Measurements from ENCODE around the gene PFDN4. TPM values are rescaled to one million over a fixed set of nuclear protein-coding genes. Genes with fewer than 3 reads are reported as not detected.
A peak's percentile ranks its signal among the peaks of the same experiment; 100 is the strongest.

PFDN4 gene
- total RNA-seq, 2 experiments from 2014 or later, result 26.8 to 27.7 TPM

DNA sequence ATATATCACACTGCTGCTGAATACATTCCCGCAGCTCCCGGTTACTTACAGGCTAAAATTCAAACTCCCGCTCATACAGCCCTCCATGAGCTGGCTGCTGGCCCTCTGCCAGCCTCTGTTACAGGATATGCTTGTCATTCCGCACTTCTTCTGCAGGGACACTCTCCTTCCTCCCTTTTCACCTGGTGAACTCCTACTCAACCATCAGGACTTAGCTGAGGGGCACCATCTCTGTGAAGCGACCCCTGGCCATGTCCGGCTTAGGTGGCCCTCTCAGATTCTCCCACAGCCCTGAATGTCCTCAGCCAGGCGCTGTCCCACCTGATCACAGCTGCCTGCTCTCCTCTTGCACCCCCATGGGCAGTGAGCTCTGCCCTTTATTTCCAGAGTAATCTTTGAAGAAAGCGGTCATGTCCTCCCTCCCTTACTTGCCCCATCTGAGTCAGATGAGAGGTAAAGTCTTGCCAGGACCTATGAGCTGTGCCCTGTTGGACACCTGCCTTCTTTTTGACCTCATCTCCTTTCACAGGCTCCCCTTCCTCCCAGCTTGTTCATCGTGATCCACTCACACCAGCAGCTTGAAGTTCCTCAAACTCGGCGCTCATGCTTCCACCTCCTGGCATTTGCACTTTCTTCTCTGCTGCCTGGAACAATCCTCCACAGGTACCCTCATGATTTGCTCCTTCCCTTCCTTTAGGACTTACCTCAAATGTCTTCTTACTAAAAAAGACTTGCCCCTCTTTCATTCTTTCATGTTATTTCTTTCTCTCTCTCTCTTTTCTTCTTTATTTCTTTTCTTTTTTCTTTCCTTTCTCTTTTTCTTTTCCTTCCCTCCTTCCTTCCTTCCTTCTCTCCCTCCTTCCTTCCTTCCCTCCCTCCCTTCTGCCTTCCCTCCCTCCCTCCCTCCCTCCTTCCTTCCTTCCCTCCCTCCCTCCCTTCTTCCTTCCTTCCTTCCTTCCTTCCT lies 39.7 kb upstream of the PFDN4 start:
- no peak overlapping the region for H3K27ac Mint-ChIP-seq
- H3K9me3 Mint-ChIP-seq, result no peaks in the 10 kb centered on the region
- peaks cover 8% of the 10 kb centered on the region for H3K4me1 Mint-ChIP-seq
- H3K36me3 Mint-ChIP-seq (ENCODE audit: low read depth), result no peaks in the 10 kb centered on the region
- H3K4me3 Mint-ChIP-seq, result no peak overlapping the region
- POLR2A ChIA-PET, result no interaction called here
- CTCF ChIA-PET, result no interaction called here
- peaks cover 63% of the 10 kb centered on the region for H3K27me3 Mint-ChIP-seq
- DNase-seq, result no peak

DNA sequence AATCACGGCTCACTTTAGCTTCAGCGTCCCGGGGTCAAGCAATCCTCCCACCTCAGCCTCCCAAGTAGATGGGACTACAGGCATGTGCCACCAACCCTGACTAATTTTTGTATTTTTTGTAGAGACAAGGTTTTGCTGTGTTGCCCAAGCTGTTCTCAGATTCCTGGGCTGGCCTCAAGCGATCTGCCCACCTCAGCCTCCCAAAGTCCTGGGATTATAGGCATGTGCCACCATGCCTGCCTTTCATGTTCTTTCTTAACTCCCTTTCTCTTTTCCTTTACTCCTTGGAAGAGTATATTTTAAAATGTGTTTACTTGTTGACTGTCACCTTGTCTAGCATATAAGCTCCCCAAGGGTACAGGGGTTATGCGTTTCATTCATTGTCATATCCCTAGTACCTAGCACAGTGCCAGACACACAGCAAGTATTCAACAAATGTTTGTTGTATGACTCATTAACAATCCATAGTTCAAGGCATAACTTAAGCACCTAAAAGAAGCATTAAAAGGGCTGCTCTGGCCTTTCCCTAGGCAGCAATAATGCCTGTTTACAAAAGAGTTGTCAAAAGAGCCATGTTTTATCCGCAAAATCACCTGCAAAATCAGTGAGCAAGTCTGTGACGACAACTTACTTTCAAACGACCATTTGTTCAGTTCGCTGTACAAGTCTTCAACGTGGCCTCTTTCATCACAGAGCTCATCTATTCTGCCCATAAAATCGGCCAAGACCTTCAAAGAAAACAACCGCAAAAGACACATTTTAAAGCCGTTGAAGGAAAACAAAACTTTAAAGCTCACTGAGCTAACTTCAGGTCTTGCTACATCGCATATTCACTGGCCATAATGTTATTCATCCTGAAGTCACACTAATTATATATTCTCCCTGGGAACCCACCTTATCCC lies 38.7 kb upstream of the PFDN4 start:
- no peak overlapping the region for H3K27ac Mint-ChIP-seq
- ChIA-PET CTCF (no interaction called here), POLR2A (no interaction called here)
- H3K4me3 Mint-ChIP-seq, result no peak overlapping the region
- H3K36me3 Mint-ChIP-seq (ENCODE audit: low read depth), result no peaks in the 10 kb centered on the region
- H3K27me3 Mint-ChIP-seq, result peaks cover 67% of the 10 kb centered on the region
- no peak for DNase-seq
- peaks cover 15% of the 10 kb centered on the region for H3K4me1 Mint-ChIP-seq
- H3K9me3 Mint-ChIP-seq, result no peaks in the 10 kb centered on the region

DNA sequence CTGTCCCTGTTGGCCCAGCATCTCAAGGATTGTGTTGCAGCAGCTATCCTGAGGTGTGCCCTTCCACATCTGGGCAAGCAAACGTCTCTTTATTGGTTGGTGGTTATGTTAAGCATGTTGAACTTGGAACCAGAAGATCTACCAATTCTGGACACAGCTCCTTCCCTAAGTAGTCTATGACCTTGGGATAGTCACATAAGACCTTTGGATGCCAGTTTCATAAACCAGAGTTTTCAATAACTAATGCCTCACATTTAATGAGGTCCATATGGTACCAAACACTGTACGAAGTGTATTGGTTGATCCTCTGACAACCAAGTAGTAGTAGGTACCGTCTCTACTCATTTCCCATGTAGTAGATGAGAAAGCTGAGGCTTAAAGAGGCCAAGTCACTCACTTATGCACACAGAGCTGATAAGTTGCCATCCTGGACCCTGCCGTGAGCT lies 37.8 kb upstream of the PFDN4 start:
- Mint-ChIP-seq H3K27me3 (peaks cover 75% of the 10 kb centered on the region), H3K4me1 (peaks cover 23% of the 10 kb centered on the region), H3K36me3 (ENCODE audit: low read depth) (no peaks in the 10 kb centered on the region), H3K27ac (no peak overlapping the region), H3K9me3 (no peaks in the 10 kb centered on the region), H3K4me3 (no peak overlapping the region)
- ChIA-PET CTCF (no interaction called here), POLR2A (no interaction called here)
- no peak for DNase-seq

DNA sequence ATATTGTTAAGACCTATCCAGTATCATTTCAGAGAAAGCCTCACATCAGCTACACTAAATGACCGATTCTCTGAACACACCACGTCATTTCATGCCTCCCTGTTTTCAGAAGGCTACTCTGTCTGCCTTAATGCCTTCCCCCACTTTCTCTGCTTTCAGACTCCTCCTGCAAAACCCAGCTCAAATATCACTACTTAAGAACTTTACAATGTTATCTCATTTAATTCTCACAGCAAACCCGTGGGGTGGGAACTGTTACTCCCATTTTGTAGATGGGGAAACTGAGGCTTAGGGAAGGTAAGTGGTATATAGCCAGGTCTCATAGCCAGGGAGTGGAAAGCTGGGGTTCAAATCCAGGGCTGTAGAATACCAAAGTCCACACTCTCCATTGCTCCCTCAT lies 36.9 kb upstream of the PFDN4 start:
- no peak for DNase-seq
- Mint-ChIP-seq H3K4me1 (peaks cover 23% of the 10 kb centered on the region), H3K36me3 (ENCODE audit: low read depth) (no peaks in the 10 kb centered on the region), H3K27me3 (peaks cover 81% of the 10 kb centered on the region), H3K9me3 (no peaks in the 10 kb centered on the region), H3K27ac (no peak overlapping the region), H3K4me3 (no peak overlapping the region)
- POLR2A ChIA-PET, result no interaction called here
- CTCF ChIA-PET, result no interaction called here

DNA sequence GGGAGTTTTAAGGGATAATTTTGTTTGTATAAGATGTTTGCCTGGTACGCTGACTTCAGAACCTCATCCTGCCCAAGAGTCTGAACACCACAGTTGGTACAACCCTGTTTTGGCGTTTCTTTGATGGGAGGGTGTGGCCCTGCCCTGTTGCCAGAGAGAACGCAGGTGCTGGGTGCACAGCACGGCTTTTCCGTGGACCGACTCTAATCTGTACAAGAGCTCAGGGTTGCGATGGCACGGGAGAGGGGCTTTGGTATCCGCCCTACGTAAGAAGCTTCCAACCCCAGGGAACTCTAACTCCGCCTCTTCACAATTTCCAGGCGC lies 35.4 kb upstream of the PFDN4 start:
- ChIA-PET CTCF (no interaction called here), POLR2A (no interaction called here)
- DNase-seq, result no peak
- Mint-ChIP-seq H3K27me3 (peaks cover 80% of the 10 kb centered on the region), H3K4me3 (no peak overlapping the region), H3K36me3 (ENCODE audit: low read depth) (no peaks in the 10 kb centered on the region), H3K9me3 (no peaks in the 10 kb centered on the region), H3K27ac (no peak overlapping the region), H3K4me1 (peaks cover 23% of the 10 kb centered on the region)

DNA sequence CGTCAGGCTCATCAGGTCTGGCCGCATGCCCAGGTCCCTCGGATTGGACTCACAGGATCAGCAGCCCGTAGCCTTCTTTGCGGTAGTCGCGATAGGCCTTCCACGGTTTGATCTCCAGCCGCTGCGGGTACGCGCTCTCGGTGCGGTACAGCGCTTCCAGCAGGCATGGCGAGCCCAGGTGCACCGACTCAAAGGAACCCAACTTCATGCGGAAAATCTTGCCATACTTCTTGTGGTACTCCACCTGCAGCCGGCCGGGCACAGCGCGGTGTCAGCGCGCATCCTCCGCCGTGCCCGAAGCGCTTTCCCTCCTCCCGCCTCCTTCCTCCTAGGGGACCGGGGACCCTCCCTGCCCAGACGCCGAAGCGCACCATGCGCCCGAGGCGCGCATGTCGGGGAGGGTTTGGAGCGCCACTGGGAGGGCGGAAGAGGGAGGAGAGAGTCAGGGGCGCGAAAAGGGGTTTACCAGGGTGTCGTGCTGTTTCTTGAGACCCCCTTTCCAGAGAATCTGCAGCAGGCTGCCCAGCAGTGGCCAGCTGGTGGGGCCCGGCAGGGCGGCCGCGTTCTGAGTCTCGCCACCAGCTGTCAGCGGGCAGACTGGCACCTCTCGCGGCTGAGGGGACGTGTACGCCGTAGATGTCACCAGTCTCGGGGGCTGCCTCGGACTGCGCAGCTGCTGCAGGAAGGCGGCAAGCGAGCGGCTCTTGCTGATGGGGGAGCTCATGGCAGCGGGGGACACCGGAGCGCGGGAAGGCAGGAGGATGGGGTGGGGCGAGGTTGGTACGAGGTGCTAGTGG lies 34.8 kb upstream of the PFDN4 start:
- DNase-seq, result no peak
- Mint-ChIP-seq H3K27ac (no peak overlapping the region), H3K36me3 (ENCODE audit: low read depth) (no peaks in the 10 kb centered on the region), H3K9me3 (no peaks in the 10 kb centered on the region), H3K27me3 (peaks cover 77% of the 10 kb centered on the region), H3K4me3 (peak overlapping the region; percentile 25), H3K4me1 (peaks cover 23% of the 10 kb centered on the region)
- CTCF ChIA-PET, result no interaction called here
- POLR2A ChIA-PET, result no interaction called here

DNA sequence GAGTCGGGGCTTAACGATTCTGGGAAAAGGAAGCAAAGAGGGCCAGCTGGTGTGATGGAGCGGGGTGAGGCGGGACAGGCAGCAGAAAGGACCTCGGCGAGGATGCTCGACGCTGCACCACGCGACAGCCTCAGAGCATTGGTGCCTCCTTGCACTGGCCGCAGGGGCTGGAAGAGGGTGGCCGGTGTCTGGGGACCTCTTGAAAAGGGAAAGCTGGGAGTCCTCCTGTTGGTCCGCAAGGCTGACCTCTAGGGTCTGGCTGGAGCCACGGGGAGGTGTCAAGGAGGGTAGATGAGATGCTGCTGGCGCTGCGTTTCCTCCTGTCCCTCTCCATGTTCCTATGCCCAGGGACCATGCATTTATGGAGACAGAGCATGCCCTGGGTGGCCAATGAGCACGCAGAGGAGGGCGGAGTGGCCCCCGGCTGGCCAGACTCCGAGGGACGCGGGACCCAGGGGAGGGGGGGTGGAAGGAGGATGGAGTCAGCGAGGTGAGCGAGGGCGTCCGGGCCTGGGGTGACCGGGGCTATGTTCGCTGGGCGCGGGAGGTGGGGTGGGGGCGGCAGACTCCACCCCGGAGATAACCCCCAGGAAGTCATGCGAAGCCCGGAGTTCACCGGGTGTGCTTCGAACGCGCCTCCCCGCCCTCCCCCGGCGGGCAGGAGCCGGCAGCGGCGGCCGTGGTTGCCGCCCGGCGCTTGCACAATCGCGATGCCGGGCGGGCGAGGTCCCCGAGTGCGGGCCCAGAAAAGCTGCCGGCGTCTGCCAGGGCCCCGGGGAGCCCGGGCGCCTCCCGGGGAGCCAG lies 34.0 kb upstream of the PFDN4 start, which contains the start of gene CYP24A1:
Gene CYP24A1 (minus strand): TSS at position 334 of the 804 bp plus-strand sequence. CDS start 407 bp downstream, outside the sequence.
- no peaks in the 10 kb centered on the region for H3K36me3 Mint-ChIP-seq (ENCODE audit: low read depth)
- no peak for DNase-seq
- H3K9me3 Mint-ChIP-seq, result no peaks in the 10 kb centered on the region
- H3K27ac Mint-ChIP-seq, result peak within 1 kb of the TSS; percentile 50
- peaks cover 23% of the 10 kb centered on the region for H3K4me1 Mint-ChIP-seq
- CTCF ChIA-PET, result no interaction called here
- POLR2A ChIA-PET, result no interaction called here
- H3K4me3 Mint-ChIP-seq, result peak within 1 kb of the TSS; percentile 38
- H3K27me3 Mint-ChIP-seq, result peaks cover 78% of the 10 kb centered on the region

DNA sequence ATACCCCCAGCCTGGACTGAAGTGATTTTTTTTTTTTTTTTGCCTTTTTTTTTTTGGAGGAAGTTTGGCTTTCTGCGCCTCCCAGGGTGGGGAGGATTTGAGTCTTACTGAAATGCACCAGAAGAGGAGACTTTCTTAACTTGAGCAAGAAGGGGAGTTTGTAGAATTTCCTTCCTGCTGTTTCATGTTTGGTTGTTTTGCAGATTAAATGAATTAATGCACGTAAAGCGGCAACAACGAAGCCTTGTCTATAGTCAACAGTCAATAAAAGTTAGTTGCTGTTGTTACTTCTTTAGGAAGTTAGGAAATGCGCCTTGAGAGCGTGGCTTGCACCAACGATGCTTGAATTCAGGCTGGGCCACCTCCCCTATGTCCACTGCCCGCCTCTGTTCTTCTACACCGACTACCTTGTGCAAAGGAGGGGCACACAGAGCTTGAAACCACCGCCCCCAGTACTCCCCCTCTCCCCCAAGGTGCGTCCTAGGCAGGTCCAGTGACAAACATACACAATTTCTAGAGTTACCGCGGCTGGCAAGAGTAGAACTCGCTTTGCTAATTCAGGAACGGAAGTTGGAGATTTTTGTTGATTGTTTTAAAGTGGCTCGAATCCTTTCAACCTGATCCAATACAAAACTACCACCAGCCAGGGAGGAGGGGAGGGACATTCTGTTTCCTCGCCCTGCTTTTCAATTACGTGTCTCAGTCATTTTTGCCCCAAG lies 33.3 kb upstream of the PFDN4 start:
- Mint-ChIP-seq H3K4me1 (peaks cover 23% of the 10 kb centered on the region), H3K4me3 (peak overlapping the region; percentile 38), H3K27me3 (peaks cover 71% of the 10 kb centered on the region), H3K9me3 (no peaks in the 10 kb centered on the region), H3K36me3 (ENCODE audit: low read depth) (no peaks in the 10 kb centered on the region), H3K27ac (no peak overlapping the region)
- POLR2A ChIA-PET, result no interaction called here
- CTCF ChIA-PET, result interaction anchor here (0.7 kb wide), 1 partner anchor 33 kb away, joined by 3 read pairs; the partner anchor contains the start of gene PFDN4
- no peak for DNase-seq

DNA sequence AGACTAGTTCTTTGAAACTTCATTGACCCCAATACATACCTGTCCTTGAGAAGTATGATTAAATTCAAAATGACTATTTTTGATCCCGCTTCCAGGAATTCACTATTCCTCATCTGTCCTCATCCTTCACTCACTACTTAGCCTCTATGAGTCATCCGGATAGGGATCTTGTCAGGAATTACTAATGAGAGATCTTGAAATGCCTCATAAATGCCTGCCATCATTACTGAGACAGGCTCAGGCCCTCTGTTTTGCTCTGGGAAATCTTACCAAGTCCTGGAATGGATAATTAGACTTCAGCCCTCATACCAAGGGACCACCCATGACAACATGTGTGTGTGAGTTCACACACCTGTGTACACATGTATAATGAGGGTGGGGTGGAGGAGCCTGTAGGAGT lies 31.3 kb upstream of the PFDN4 start:
- ChIA-PET CTCF (no interaction called here), POLR2A (no interaction called here)
- H3K9me3 Mint-ChIP-seq, result no peaks in the 10 kb centered on the region
- H3K27me3 Mint-ChIP-seq, result peaks cover 65% of the 10 kb centered on the region
- H3K27ac Mint-ChIP-seq, result no peak overlapping the region
- H3K4me1 Mint-ChIP-seq, result peaks cover 23% of the 10 kb centered on the region
- DNase-seq, result no peak
- no peaks in the 10 kb centered on the region for H3K36me3 Mint-ChIP-seq (ENCODE audit: low read depth)
- no peak overlapping the region for H3K4me3 Mint-ChIP-seq

DNA sequence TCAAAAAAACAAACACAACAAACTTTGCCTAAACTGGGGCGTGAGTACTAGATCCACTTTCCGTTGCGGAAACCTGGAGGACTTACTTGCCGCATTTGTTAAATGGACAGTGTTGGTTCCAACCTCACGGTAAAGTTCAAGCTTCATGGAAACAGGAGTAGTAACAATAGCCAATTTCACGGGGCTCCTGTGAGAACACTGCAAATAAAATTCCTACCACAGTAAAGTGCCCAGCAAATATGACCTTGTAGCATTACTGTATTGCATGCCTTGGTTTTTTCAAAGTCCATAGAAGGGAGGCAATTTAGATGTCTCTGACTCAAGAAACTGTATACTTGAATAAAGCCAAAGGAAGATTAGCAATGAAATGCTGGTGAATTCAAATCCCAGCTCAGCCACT lies 30.5 kb upstream of the PFDN4 start:
- no peak for DNase-seq
- H3K27me3 Mint-ChIP-seq, result peaks cover 58% of the 10 kb centered on the region
- no peaks in the 10 kb centered on the region for H3K9me3 Mint-ChIP-seq
- no peak overlapping the region for H3K27ac Mint-ChIP-seq
- ChIA-PET POLR2A (no interaction called here), CTCF (no interaction called here)
- H3K4me3 Mint-ChIP-seq, result no peak overlapping the region
- H3K36me3 Mint-ChIP-seq (ENCODE audit: low read depth), result no peaks in the 10 kb centered on the region
- H3K4me1 Mint-ChIP-seq, result peaks cover 23% of the 10 kb centered on the region

DNA sequence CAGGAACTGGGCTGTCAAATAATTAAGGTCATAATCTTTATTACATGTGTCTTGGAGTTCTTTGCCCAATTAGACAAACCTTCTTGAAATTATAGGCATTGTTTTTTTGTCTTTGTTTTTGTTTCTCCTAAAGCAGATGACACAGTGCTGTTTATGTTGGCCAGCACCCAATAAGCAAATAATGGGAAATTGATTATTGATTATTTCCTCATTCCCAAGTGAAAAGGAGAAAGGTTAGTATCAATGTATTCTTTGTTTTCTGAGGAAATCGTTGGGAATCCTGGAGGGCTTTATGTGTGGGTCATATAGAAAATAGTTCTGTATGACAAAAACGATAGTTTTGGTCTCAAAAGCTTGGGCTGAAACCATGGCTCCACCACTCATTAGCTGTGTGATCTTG lies 29.6 kb upstream of the PFDN4 start:
- peaks cover 14% of the 10 kb centered on the region for H3K4me1 Mint-ChIP-seq
- POLR2A ChIA-PET, result no interaction called here
- H3K36me3 Mint-ChIP-seq (ENCODE audit: low read depth), result no peaks in the 10 kb centered on the region
- CTCF ChIA-PET, result no interaction called here
- H3K9me3 Mint-ChIP-seq, result no peaks in the 10 kb centered on the region
- H3K4me3 Mint-ChIP-seq, result no peak overlapping the region
- no peak for DNase-seq
- no peak overlapping the region for H3K27ac Mint-ChIP-seq
- H3K27me3 Mint-ChIP-seq, result peaks cover 56% of the 10 kb centered on the region

DNA sequence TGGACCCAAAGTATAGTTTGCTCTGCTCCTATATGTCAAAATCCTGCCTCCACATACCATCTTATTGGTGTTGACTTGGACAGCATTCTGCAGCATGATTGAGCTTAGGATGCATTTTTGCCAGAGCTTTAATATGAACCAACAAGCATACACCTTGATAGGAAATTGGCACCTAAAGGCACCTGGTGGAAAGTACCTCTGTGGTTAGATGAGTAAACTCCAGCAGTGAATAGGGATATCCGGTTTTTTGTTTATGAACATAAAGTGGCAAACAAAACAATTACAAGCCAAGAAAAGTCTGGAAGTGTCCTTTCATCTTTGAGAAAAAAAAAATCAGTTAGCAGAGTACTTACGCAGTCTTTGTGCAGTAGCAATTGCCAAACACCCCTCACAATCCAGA lies 27.9 kb upstream of the PFDN4 start:
- Mint-ChIP-seq H3K4me1 (peaks cover 1% of the 10 kb centered on the region), H3K9me3 (no peaks in the 10 kb centered on the region), H3K36me3 (ENCODE audit: low read depth) (no peaks in the 10 kb centered on the region), H3K4me3 (no peak overlapping the region), H3K27ac (no peak overlapping the region), H3K27me3 (peaks cover 49% of the 10 kb centered on the region)
- DNase-seq, result no peak
- ChIA-PET POLR2A (no interaction called here), CTCF (no interaction called here)

Measured in activated CD4-positive, alpha-beta T cell treated with anti-CD3 and anti-CD28 coated beads, Interleukin-2, amount 10 ng/mL, durations not matched to agents 7 days and 5 days (primary cell).